Measurements from ENCODE around the gene ARF3.

The ARF3 gene

DNA sequence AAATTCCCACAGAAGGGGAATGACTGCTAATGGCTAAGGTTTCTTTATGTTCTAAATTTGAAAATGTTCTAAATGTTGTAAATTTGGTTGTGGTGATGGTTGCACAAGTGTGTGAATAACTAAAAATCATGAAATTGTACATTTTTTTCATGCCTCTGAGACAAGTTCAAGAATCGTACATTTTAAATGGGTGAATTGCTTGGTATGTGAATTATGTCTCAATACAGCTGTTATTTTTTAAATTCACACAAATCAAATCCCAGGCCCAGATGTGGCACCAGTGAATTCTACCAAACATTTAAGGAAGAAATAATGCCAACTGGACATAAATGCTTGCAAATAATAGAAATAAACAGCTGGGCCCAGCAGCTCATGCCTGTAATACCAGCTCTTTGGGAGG, 63.0 kb downstream of the ARF3 start:
- Histone ChIP-seq H3K36me3 (ENCODE audit: control insufficient read depth, insufficient read depth, low read length) (no peaks in the 10 kb centered on the region), H3K4me1 (ENCODE audit: control insufficient read depth, insufficient read depth, low read length) (no peaks in the 10 kb centered on the region), H3K27me3 (ENCODE audit: control insufficient read depth, insufficient read depth, low read length) (no peaks in the 10 kb centered on the region), H3K4me3 (ENCODE audit: low read length) (no peak overlapping the region), H3K9ac (ENCODE audit: low read length) (no peak overlapping the region), H3K27ac (ENCODE audit: low read depth, low read length) (no peak overlapping the region)

DNA sequence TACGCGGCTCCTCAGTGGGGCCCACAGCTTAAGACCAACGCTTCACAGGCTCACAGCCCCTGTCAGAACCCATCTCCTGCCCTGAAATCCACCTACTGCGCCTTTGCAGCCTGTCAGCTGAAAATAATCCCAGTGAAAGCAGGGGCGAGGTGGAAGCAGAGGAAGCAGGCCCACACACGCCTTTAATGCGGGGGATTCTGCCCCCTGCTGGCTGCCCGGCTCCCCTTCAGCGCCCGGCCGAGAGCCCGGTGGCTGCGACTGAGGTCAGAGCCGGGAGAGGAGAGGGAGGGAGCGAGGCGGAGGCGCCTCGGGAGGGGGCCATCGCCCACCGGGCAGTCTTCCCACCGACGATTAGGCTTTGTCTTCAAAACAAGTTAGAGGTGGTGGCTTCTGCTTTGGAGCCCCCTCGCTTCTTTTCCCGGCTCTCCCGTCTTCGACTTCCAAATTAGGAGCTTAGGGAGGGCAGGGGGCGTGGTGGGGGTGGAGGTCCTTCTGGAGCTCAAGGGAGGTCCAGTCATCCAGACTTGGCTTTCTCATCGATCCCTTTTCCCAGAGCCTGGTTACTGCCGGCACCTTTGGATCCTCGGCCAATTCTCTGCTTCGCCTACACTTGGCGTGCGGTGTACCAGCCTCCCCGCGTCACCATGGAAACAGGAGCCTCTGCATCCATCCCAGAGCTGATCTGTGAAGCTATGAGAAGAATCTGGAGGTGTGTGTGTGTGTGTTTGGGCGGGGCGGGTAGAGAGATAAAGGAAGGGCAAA, 66.4 kb downstream of the ARF3 start:
- Histone ChIP-seq H3K4me1 (ENCODE audit: control insufficient read depth, insufficient read depth, low read length) (no peaks in the 10 kb centered on the region), H3K27me3 (ENCODE audit: control insufficient read depth, insufficient read depth, low read length) (no peaks in the 10 kb centered on the region), H3K9ac (ENCODE audit: low read length) (no peak overlapping the region), H3K27ac (ENCODE audit: low read depth, low read length) (no peak overlapping the region), H3K4me3 (ENCODE audit: low read length) (peak overlapping the region; percentile 46), H3K36me3 (ENCODE audit: control insufficient read depth, insufficient read depth, low read length) (no peaks in the 10 kb centered on the region)

DNA sequence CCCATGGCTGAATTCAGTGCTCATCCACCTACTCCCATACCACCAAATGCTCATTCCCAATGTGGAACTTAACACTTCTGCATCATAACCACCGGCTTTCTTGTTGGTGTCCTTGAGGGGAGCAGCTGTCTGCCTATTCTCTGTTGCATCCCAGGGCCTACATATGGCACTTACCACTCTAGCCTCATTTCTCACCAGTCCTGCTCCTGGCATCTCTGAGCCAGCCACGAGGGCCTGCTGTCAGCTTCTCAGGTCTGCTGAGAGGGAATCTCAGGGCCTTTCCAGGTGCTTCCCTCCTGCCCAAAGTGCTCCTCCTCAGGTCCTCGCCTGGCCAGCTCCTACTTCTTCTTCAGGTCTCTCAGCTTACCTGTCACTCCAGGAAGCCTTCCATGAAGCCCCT, 67.6 kb downstream of the ARF3 start:
- H3K4me1 ChIP-seq (ENCODE audit: control insufficient read depth, insufficient read depth, low read length), result no peaks in the 10 kb centered on the region
- no peak overlapping the region for H3K27ac ChIP-seq (ENCODE audit: low read depth, low read length)
- H3K9ac ChIP-seq (ENCODE audit: low read length), result no peak overlapping the region

More for the DNA sequence above, 67.6 kb downstream of the ARF3 start:
- no peak overlapping the region for H3K4me3 ChIP-seq (ENCODE audit: low read length)
- H3K36me3 ChIP-seq (ENCODE audit: control insufficient read depth, insufficient read depth, low read length), result no peaks in the 10 kb centered on the region
- no peaks in the 10 kb centered on the region for H3K27me3 ChIP-seq (ENCODE audit: control insufficient read depth, insufficient read depth, low read length)
